IMR-90 (cell line): ENCODE data around the gene FOXI1. TPM values are rescaled to one million over a fixed set of nuclear protein-coding genes. Genes with fewer than 3 reads are reported as not detected.

Experiments
- ATAC-seq: fragments of 200-7000 bp; cut with Tn5 transposase; 2 replicates; pipeline ENCODE4 v1.9.1; 2020; ENCODE audit warnings: low read depth, mild to moderate bottlenecking, moderate library complexity
- BruUV-seq: library from RNA; stranded (reverse); fragments of 400-500 nt; replicated peaks from 2 replicates; lab custom pipeline; 2021; lab: Mats Ljungman, UMichigan
- CTCF ChIA-PET: fragments of 300-600 bp; formaldehyde crosslinking; extraction: SDS; loops from one replicate; lab custom pipeline; 2021; ENCODE audit warnings: antibody characterized with exemption; lab: Yijun Ruan, JAX
- POLR2A ChIA-PET: fragments of 300-600 bp; sonication (Branson Sonifier 250); formaldehyde crosslinking; loops from one replicate; lab custom pipeline; 2022; ENCODE audit warnings: antibody characterized with exemption; ENCODE audit not compliant: unreplicated experiment; lab: Charles Lee
- DNase-seq: peaks from one replicate; pipeline ENCODE4 v3.0.0; 2013
- H2AFZ ChIP-seq: replicated peaks from 2 replicates; pipeline ENCODE3; 2013; ENCODE audit warnings: low read length, mild to moderate bottlenecking; ENCODE audit not compliant: poor library complexity
- H2AK5ac ChIP-seq: 2 replicates; pipeline ENCODE4 v1.6.1; 2013; ENCODE audit warnings: low read depth, low read length, inconsistent platforms
- H2AK9ac ChIP-seq: replicated peaks from 2 replicates; pipeline ENCODE3; 2013; ENCODE audit warnings: mild to moderate bottlenecking, low read depth, low read length, moderate library complexity; ENCODE audit not compliant: poor library complexity
- H2BK120ac ChIP-seq: 2 replicates; pipeline ENCODE4 v1.6.1; 2013; ENCODE audit warnings: low read depth, low read length, inconsistent platforms
- H2BK15ac ChIP-seq: 3 replicates; pipeline ENCODE4 v1.6.1; 2013; ENCODE audit warnings: low read depth, low read length, inconsistent platforms
- H2BK20ac ChIP-seq: 2 replicates; pipeline ENCODE4 v1.6.1; 2013; ENCODE audit warnings: low read depth, mild to moderate bottlenecking, inconsistent platforms, low read length, moderate library complexity
- H2BK5ac ChIP-seq: 2 replicates; pipeline ENCODE4 v1.6.1; 2013; ENCODE audit warnings: mild to moderate bottlenecking, low read depth, low read length, inconsistent platforms; ENCODE audit not compliant: poor library complexity, severe bottlenecking
- H3K14ac ChIP-seq: replicated peaks from 2 replicates; pipeline ENCODE4 v1.6.1; 2013; ENCODE audit warnings: low read depth, low read length, inconsistent platforms
- H3K18ac ChIP-seq: 2 replicates; pipeline ENCODE4 v1.6.1; 2013; ENCODE audit warnings: low read depth, low read length, control low read depth
- H3K23ac ChIP-seq: 2 replicates; pipeline ENCODE4 v1.6.1; 2013; ENCODE audit warnings: low read depth, low read length, inconsistent platforms
- H3K27ac ChIP-seq: 2 replicates; pipeline ENCODE4 v1.5.1; 2013; ENCODE audit warnings: mild to moderate bottlenecking, control low read depth, low read length; ENCODE audit not compliant: insufficient read depth
- H3K27me3 ChIP-seq: 2 replicates; pipeline ENCODE4 v1.6.1; 2013; ENCODE audit warnings: low read length; ENCODE audit not compliant: control insufficient read depth, insufficient read depth
- H3K36me3 ChIP-seq: 2 replicates; pipeline ENCODE4 v1.6.1; 2013; ENCODE audit warnings: low read length, mixed read lengths; ENCODE audit not compliant: control insufficient read depth, insufficient read depth
- H3K4ac ChIP-seq: 2 replicates; pipeline ENCODE4 v1.6.1; 2013; ENCODE audit warnings: low read depth, low read length, inconsistent platforms
- H3K4me1 ChIP-seq: 2 replicates; pipeline ENCODE4 v1.6.1; 2013; ENCODE audit warnings: low read length, mixed read lengths; ENCODE audit not compliant: control insufficient read depth, insufficient read depth
- H3K4me2 ChIP-seq: 2 replicates; pipeline ENCODE4 v1.6.1; 2013; ENCODE audit warnings: low read depth, mild to moderate bottlenecking, control low read depth, low read length, moderate library complexity
- H3K4me3 ChIP-seq: 2 replicates; pipeline ENCODE4 v1.5.1; 2013; ENCODE audit warnings: low read depth, mild to moderate bottlenecking, control low read depth, low read length, moderate library complexity; ENCODE audit not compliant: insufficient read depth
- H3K56ac ChIP-seq: 2 replicates; pipeline ENCODE4 v1.6.1; 2013; ENCODE audit warnings: low read length, inconsistent platforms; ENCODE audit not compliant: insufficient read depth; ENCODE audit errors: extremely low read depth
- H3K79me1 ChIP-seq, 2 experiments: 2 replicates each; pipeline ENCODE4 v1.6.1; 2013; ENCODE audit warnings: low read length in 2 of 2, inconsistent platforms in 1 of 2, low read depth in 1 of 2
- H3K9ac ChIP-seq: 2 replicates; pipeline ENCODE4 v1.6.1; 2013; ENCODE audit warnings: low read depth, low read length, control low read depth
- H3K9me1 ChIP-seq: 2 replicates; pipeline ENCODE4 v1.6.1; 2013; ENCODE audit warnings: low read length, inconsistent platforms; ENCODE audit not compliant: insufficient read depth
- H3K9me3 ChIP-seq: 2 replicates; pipeline ENCODE4 v1.6.1; 2013; ENCODE audit warnings: low read length; ENCODE audit not compliant: control insufficient read depth, insufficient read depth
- H4K20me1 ChIP-seq: 2 replicates; pipeline ENCODE4 v1.6.1; 2013; ENCODE audit warnings: low read length, inconsistent platforms; ENCODE audit not compliant: insufficient read depth
- H4K5ac ChIP-seq: 2 replicates; pipeline ENCODE4 v1.6.1; 2013; ENCODE audit warnings: mild to moderate bottlenecking, low read depth, low read length, control low read depth
- H4K8ac ChIP-seq, 2 experiments: 2 replicates each; pipeline ENCODE4 v1.6.1; 2013; ENCODE audit warnings: low read depth in 2 of 2, low read length in 2 of 2, control low read depth in 1 of 2, inconsistent platforms in 1 of 2
- H4K91ac ChIP-seq: 2 replicates; pipeline ENCODE4 v1.6.1; 2013; ENCODE audit warnings: low read depth, low read length, inconsistent platforms; ENCODE audit not compliant: insufficient read depth
- BHLHE40 ChIP-seq: fragments of 150-350 bp; IDR thresholded peaks from 2 replicates; pipeline ENCODE4 v1.6.1; 2016; ENCODE audit warnings: mild to moderate bottlenecking, low read depth, low read length
- CEBPB ChIP-seq: IDR thresholded peaks from 2 replicates; pipeline ENCODE4 v1.6.1; 2012; ENCODE audit warnings: low read depth, low read length, improper control_type of control experiment
- CHD1 ChIP-seq: IDR thresholded peaks from 2 replicates; pipeline ENCODE4 v1.6.1; 2012; ENCODE audit warnings: low read depth, low read length, improper control_type of control experiment
- FOS ChIP-seq: fragments of 150-350 bp; IDR thresholded peaks from 2 replicates; pipeline ENCODE4 v1.6.1; 2016; ENCODE audit warnings: low read depth, low read length
- MAFK ChIP-seq: IDR thresholded peaks from 2 replicates; pipeline ENCODE4 v1.6.1; 2012; ENCODE audit warnings: low read depth, low read length, improper control_type of control experiment
- MAZ ChIP-seq: IDR thresholded peaks from 2 replicates; pipeline ENCODE4 v1.6.1; 2012; ENCODE audit warnings: low read depth, mild to moderate bottlenecking, low read length, improper control_type of control experiment, moderate library complexity, borderline replicate concordance
- MXI1 ChIP-seq: IDR thresholded peaks from 2 replicates; pipeline ENCODE4 v1.6.1; 2012; ENCODE audit warnings: low read depth, mild to moderate bottlenecking, low read length, moderate library complexity, borderline replicate concordance
- NFE2L2 ChIP-seq: fragments of 150-350 bp; IDR thresholded peaks from 2 replicates; pipeline ENCODE4 v1.6.1; 2016; ENCODE audit warnings: low read depth, mild to moderate bottlenecking, low read length
- POLR2A ChIP-seq: IDR thresholded peaks from 2 replicates; pipeline ENCODE4 v1.6.1; 2012; ENCODE audit warnings: mild to moderate bottlenecking, low read depth, low read length
- RAD21 ChIP-seq: IDR thresholded peaks from 2 replicates; pipeline ENCODE4 v1.6.1; 2012; ENCODE audit warnings: low read length, improper control_type of control experiment
- RCOR1 ChIP-seq: IDR thresholded peaks from 2 replicates; pipeline ENCODE4 v1.6.1; 2012; ENCODE audit warnings: mild to moderate bottlenecking, low read length, improper control_type of control experiment; ENCODE audit not compliant: insufficient replicate concordance
- RFX5 ChIP-seq: IDR thresholded peaks from 2 replicates; pipeline ENCODE4 v1.8.0; 2012; ENCODE audit warnings: low read depth, mild to moderate bottlenecking, low read length, moderate library complexity
- SMC3 ChIP-seq: fragments of 150-350 bp; IDR thresholded peaks from 2 replicates; pipeline ENCODE4 v1.6.1; 2016; ENCODE audit warnings: low read depth, mild to moderate bottlenecking, antibody characterized with exemption, low read length, moderate library complexity
- WGBS, 2 experiments: methylation state at CpG; one replicate each; pipeline versions ENCODE4 v1.1.5 to v1.1.7; 2013; ENCODE audit warnings: missing lambda C conversion rate in 2 of 2; ENCODE audit not compliant: insufficient read length in 1 of 2; ENCODE audit errors: extremely low coverage in 2 of 2; 5-methylcytosine and 5-hydroxymethylcytosine counted together
- dilution Hi-C: fragments of 300-500 bp; cut with HindIII; formaldehyde crosslinking; loops from one replicate; pipeline ENCODE4 v1.14.3; 2018; ENCODE audit warnings: low sequenced_read_pairs; ENCODE audit not compliant: unreplicated experiment
- in situ Hi-C: fragments of 300-500 bp; cut with MboI; formaldehyde crosslinking; loops from 3 replicates; pipeline ENCODE4 v1.14.3; 2019; ENCODE audit warnings: low sequenced_read_pairs, inconsistent platforms, mixed read lengths
- intact Hi-C: fragments of 100-400 bp; cut with micrococcal nuclease; formaldehyde crosslinking; loops from 2 replicates; pipeline ENCODE4 v1.10.0; 2022
- polyA plus RNA-seq, 3 experiments: library from polyadenylated mRNA; depleted of rRNA; stranded (reverse); fragments of >200 nt; gene quantifications; 2 replicates each; pipeline ENCODE4 v1.2.3, GENCODE V29; 2012; ENCODE audit warnings: low replicate concordance in 1 of 3
- total RNA-seq: library from RNA; depleted of rRNA; stranded (reverse); fragments of >200 nt; gene quantifications from 2 replicates; pipeline ENCODE4 v1.2.3, GENCODE V29; 2012
- TF ChIP-seq, protein P1 (sequence below): fragments of 150-350 bp; IDR thresholded peaks from 2 replicates; pipeline ENCODE4 v1.6.1; 2016; ENCODE audit warnings: low read depth, mild to moderate bottlenecking, low read length, moderate library complexity, borderline replicate concordance
- TF ChIP-seq, protein P2 (sequence below): conservative IDR thresholded peaks from 2 replicates; pipeline ENCODE4 v1.5.1; 2012; ENCODE audit warnings: mild to moderate bottlenecking, low read depth, low read length, improper control_type of control experiment
- TF ChIP-seq, protein P3 (sequence below): fragments of 150-350 bp; IDR thresholded peaks from 2 replicates; pipeline ENCODE4 v1.6.1; 2017; ENCODE audit warnings: mild to moderate bottlenecking, antibody characterized with exemption, low read length, low read depth

FOXI1 gene
- total and polyA plus RNA-seq, 2 of the 4 experiments (the other 2 are of a cell fraction) = not detected

DNA sequence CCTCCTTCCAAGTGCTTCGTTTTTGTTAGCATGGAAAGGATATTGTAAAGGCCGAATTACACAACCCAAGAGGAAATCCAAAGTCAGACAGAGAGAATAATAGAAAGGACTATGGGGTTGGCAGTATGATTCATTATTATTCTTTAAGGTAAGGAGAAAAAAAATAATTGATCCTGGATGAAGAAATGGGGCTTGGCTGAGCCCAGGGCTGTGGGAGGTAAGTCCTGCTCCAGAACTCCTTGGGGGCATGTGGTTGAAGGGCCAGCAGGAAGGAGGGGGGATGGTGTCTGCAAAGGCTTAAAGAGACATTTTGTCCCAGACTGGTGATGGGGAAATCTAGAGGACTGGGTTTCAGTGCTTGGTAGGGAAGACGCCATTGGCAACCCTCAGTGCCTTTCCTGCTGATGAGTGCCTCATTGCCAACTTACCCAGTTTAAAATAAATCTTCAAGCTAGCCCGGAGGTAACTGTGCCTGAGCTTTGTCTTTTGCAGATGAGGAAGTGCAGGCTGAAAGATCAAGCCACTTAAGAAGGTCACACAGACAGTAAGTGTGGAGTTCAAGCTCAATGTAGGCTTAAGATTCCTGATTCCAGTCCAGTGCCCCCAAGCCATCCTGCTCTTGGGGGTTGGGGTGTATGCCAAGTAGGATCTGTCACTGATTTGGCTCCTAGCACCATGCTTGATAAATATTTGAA is 30.2 kb downstream of the FOXI1 start:
- Histone ChIP-seq H4K20me1 (no peaks in the 10 kb centered on the region), H2AFZ (no peak overlapping the region), H3K23ac (no peak overlapping the region), H2AK9ac (no peak overlapping the region), H4K5ac (no peak overlapping the region), H4K8ac (no peak overlapping the region), H4K91ac (no peak overlapping the region), H3K36me3 (no peaks in the 10 kb centered on the region), H3K4ac (no peak overlapping the region), H3K27ac (no peak overlapping the region), H2BK5ac (no peak overlapping the region), H2AK5ac (no peak overlapping the region), H3K4me2 (no peak overlapping the region), H3K9me3 (no peaks in the 10 kb centered on the region), H2BK15ac (no peak overlapping the region), H2BK120ac (no peak overlapping the region), H3K4me1 (no peaks in the 10 kb centered on the region), H3K9ac (no peak overlapping the region), H3K27me3 (no peaks in the 10 kb centered on the region), H3K56ac (no peak overlapping the region), H3K18ac (no peak overlapping the region), H2BK20ac (no peak overlapping the region), H3K9me1 (no peaks in the 10 kb centered on the region), H3K4me3 (no peak overlapping the region), H3K14ac (no peak overlapping the region), H3K79me1 (no peaks in the 10 kb centered on the region)
- CTCF ChIA-PET = no interaction called here
- WGBS, 2 experiments = no CpG with 5 or more reads among the region's 4 CpGs
- POLR2A ChIA-PET = no interaction called here
- intact Hi-C loops (no loop called here), dilution Hi-C loops (no loop called here), in situ Hi-C loops (no loop called here)
- TF ChIP-seq MXI1 = no peak
- TF ChIP-seq RAD21 = no peak
- no peak for TF ChIP-seq NFE2L2
- TF ChIP-seq, protein P1, sequence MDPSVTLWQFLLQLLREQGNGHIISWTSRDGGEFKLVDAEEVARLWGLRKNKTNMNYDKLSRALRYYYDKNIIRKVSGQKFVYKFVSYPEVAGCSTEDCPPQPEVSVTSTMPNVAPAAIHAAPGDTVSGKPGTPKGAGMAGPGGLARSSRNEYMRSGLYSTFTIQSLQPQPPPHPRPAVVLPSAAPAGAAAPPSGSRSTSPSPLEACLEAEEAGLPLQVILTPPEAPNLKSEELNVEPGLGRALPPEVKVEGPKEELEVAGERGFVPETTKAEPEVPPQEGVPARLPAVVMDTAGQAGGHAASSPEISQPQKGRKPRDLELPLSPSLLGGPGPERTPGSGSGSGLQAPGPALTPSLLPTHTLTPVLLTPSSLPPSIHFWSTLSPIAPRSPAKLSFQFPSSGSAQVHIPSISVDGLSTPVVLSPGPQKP = no peak
- no peak for TF ChIP-seq CHD1
- no peak for TF ChIP-seq RCOR1
- no peak for TF ChIP-seq BHLHE40
- TF ChIP-seq, protein P2, sequence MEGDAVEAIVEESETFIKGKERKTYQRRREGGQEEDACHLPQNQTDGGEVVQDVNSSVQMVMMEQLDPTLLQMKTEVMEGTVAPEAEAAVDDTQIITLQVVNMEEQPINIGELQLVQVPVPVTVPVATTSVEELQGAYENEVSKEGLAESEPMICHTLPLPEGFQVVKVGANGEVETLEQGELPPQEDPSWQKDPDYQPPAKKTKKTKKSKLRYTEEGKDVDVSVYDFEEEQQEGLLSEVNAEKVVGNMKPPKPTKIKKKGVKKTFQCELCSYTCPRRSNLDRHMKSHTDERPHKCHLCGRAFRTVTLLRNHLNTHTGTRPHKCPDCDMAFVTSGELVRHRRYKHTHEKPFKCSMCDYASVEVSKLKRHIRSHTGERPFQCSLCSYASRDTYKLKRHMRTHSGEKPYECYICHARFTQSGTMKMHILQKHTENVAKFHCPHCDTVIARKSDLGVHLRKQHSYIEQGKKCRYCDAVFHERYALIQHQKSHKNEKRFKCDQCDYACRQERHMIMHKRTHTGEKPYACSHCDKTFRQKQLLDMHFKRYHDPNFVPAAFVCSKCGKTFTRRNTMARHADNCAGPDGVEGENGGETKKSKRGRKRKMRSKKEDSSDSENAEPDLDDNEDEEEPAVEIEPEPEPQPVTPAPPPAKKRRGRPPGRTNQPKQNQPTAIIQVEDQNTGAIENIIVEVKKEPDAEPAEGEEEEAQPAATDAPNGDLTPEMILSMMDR = no peak
- TF ChIP-seq, protein P3, sequence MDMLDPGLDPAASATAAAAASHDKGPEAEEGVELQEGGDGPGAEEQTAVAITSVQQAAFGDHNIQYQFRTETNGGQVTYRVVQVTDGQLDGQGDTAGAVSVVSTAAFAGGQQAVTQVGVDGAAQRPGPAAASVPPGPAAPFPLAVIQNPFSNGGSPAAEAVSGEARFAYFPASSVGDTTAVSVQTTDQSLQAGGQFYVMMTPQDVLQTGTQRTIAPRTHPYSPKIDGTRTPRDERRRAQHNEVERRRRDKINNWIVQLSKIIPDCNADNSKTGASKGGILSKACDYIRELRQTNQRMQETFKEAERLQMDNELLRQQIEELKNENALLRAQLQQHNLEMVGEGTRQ = no peak
- TF ChIP-seq MAZ = no peak
- TF ChIP-seq POLR2A = no peak
- TF ChIP-seq SMC3 = no peak
- no peak for TF ChIP-seq FOS
- no peak for TF ChIP-seq CEBPB
- TF ChIP-seq RFX5 = no peak
- TF ChIP-seq MAFK = no peak
- no TSS peak for BruUV-seq
- ATAC-seq (no peak), DNase-seq (no peak)
